ENCODE measurements around the gene TMEM200A.
"Not testable (repeated sequence)": the region's sequence is repeated elsewhere in the genome, so short reads cannot be mapped to it uniquely, and the experiment has no call there.

TMEM200A gene

DNA sequence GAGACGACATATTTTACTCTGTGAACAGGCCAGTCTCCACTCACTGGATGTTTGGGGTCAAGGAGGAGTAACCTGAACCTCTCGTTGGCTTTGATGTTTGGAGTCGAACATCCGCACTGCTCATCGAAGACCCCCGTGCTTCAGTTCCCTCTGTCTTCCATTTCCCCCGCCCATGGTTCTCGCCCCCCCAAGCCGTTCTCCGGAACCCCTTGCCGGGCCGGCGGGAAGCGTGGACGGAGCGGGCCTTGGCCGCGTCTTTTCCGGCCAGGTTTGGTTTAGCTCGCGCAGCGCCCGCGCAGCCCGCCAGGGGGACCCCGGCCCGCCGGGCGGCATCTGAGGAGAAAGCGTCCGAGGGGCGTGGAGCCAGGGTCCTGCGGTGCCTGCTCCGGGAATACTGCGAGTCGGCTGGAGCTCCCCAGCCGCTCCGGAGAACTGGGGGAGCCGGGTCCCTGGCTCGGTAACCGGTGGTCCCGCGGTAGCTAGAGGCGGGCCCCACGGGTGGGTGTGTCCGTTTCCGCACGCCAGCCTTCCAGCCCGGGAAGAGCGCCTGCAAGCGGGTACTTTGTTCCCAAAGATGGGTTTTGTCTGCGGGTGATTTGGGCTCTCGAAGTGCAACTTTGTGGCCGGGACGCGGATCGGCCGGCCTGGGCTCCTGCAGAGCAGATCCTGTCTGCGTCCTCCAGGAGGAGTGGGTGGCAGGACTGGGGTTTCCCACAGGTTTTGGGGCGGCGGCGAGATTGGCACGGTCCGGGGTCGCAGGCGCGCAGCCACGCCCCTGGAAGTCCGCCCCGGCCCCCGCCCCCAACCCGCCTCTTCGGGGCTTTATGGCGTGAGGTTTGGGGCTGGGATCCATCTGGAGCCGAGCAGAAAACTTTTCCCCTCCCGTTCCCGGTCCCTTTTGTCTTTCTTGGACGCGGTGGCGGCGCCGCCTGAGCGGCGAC, at the start of gene TMEM200A:
TMEM200A (plus strand) TSS at position 852 of the 941 bp plus-strand sequence. CDS start 74,406 bp downstream, outside the sequence.
- DNase-seq, result no peak

DNA sequence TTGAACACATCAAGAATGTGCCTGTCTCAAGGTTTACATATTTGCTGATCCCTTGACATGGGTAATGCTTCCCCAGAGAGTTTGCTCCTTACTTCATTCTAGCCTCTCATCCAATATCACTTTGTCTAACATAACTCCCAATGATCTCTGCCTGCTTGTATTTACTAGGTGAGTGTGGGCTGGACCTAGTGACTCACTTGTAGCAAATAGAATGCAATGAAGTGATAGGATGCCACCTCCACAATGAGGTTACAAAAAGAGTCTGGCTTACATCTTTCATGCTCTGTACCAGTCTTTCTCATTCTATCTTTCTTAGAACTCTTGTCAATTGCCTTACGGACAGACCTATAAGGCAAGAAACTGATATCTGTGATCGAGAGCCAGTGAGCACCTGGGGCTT, 44.9 kb upstream of the TMEM200A start:
- no peak for DNase-seq

DNA sequence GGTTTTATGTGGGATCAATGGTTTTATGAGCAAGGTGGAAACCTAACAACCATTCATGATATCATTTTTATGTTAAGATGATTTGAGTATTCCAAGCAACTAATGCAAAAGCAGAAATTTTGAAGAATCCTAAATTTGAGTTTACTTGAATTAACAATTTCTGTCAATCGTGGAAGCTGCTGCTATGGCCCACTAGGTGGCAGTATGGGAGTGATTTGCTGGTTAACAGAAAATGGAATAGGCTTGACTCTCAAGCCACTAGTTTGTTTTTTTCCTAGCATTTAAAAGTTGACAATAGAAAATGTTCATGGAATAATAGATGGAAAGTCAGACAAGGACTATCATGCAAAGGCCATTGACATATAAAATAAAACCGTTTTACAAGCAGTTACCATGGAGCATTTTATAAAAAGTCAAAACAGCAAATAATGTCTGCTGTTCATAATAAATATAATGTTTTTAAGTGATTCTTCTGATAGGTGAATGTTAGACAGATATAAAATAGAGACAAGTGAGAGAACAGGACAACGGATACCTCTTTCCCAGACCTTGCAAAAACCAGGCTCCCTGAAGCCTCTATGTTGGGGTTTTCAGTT, 43.0 kb upstream of the TMEM200A start:
- no peak for DNase-seq

DNA sequence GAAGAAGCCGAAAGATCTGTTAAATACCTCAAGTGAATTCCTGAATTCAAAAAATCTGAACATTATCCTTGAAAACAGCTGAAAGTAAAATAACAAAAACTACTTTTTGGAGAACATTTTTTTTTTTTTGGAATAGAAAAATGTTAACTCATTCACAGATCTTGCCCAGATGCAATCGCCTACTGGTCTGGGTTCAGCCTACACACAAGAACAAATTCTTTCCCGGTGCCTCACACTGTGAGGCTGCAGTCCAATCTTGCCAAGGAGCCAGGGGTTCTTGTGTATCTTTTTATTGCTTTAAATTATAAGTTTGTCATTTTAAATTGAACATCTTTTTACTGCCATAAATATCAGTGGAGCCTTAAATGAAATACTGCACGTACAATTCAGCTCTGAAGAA, 41.2 kb upstream of the TMEM200A start:
- no peak for DNase-seq

DNA sequence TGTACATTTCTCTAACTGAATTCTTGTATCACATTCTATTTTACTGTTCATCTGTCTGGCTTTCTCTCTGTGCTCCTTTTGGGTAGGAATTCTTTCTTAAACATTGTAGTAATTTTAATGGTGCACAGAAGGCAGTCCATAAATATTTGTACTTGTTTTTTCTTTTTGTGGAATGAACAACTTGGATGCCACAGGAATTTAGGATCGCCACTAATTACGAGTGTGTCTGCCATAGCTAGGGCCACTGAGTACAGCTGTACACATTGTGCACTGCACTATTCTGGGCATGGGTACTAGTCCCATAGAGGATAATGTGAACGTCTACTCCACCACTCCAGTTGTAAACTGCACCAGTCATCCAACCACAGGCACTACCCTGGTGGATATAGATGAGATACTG, 39.3 kb upstream of the TMEM200A start:
- DNase-seq, result no peak

DNA sequence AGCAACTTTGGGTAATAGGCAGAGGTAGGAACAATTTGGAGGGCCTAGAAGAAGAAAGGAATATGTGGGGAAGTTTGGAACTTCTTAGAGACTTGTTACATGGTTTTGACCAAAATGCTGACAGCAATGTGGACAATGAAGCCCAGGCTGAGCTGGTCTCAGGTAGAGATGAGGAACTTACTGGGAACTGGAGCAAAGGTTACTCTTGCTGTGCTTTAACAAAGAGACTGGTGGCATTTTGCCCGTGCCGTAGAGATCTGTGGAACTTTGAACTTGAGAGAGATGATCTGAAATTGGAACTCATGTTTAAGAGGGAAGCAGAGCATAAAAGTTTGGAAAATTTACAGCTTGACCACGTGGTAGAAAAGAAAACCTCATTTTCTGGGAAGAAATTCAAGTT, 28.3 kb upstream of the TMEM200A start:
- no peak for DNase-seq

DNA sequence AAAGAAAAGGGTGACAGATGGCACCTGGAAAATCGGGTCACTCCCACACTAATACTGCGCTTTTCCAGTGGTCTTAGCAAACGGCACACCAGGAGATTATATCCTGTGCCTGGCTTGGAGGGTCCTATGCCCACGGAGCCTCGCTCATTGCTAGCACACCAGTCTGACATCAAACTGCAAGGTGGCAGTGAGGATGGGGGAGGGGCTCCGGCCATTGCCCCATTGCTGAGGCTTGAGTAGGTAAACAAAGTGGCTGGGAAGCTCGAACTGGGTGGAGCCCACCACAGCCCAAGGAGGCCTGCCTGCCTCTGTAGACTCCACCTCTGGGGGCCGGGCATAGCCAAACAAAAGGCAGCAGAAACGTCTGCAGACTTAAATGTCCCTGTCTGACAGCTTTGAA, 19.5 kb upstream of the TMEM200A start:
- not testable (repeated sequence) for DNase-seq

DNA sequence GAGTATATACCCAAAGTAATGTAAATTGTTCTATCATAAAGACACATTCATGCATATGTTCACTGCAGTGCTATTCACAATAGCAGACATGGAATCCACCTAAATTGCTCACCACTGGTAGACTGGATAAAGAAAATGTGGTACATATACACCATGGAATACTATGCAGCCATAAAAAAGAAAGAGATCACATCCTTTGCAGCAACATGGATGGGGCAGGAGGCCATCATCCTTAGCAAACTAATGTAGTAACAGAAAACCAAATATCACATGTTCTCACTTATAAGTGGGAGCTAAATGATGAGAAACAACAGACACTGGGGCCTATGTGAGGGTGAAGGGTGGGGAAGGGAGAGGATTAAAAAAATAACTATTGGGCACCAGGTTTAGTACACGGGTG, 11.5 kb upstream of the TMEM200A start:
- no peak for DNase-seq

DNA sequence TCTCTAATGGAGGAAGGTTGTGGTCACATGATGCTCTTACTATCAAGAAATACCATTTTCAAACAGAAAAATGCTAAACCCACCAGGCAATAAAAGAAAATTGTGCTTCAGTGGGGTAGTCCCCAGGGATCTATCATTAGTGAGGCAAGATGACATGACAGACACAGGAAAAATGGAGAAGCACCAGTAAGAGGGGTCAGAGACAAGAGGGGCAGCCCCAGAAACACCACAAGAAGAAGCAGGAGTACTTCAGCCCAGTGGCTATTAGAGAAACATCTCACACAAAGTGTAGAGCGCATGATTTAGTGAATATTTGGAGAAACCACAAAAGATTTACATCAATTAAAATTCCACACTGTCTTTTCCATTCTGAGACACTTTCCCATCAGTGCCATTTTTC, 10.2 kb upstream of the TMEM200A start:
- DNase-seq, result no peak

DNA sequence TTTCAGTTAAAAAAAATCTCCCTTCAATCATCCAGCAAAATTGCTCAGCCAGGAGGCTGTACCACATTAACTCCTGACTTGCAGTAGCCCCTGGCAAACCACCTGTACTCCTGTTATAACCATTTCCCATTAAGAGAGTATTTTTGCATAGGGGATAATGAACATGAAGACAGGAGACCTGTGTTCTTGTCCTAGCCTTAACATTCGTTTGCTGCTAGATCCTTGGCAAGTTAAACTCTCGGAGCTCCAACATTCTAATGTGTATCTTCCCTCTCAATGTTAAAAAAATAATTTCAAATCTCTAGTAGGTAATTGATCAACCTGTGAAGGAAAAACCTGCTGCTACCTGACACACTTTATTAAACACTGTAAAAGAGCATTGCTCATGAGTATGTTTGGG, 8.4 kb upstream of the TMEM200A start:
- no peak for DNase-seq

DNA sequence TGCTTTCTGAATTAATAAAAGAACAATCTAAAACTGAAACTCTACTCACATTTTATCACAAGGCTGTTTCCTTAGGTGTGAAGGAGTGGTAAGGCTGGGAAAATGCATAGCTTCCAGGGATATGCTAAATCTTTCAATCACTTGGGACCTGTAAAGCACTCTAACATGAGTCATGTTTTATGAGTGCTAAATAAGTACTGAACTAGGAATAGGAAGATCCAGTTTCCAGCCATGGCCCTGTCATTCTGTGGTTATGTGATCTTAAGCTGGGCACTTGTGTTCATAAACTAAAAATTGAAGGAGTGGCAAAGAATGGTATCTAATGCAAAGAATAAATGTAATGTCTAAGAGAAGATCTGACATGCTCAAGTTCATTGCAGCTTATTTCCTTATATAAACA, 6.1 kb upstream of the TMEM200A start:
- DNase-seq, result no peak

DNA sequence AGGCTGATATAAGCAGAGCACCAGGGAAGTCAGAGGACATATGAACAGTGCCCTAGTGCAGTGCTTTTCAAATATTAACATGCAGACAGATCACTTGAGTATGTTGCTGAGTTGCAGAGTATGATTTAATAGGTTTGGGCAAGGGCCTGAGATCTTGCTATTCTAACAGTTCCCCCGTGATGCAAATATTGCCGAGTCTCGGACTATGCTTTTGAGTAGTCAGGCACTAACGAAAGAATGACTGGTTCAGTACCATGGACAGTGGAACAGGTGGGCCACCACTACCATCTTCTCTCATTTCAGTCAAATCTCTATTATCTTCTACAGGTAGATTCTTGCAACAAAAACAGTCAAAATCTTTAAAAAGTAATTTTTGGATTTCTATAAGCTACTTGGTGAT, 3.7 kb upstream of the TMEM200A start:
- no peak for DNase-seq

DNA sequence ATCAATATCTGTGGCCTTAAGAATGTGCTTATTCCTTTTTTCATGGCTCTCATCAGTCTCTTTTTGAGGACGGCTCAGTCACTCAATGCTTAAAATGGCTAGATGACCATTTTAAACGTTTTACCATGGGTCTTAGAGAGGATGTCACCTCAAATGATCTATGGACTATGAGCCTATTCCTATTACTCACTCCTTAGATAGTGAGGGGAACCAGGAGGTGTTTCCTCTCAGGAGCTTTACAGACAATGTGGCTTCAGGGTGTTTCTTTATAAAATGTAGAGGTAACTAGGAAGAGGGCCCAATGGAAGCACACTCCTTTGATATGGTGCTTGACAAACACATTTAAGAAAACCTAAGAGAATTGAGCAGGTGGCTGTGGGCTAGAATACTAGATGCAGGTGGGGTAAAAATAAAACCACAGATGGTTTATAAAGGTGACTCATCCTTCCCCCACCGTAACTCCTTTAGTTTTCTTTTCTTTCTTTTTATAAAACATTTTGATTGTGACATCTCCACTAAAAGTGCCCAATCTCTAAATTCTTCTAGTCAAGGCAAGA, 1.5 kb upstream of the TMEM200A start:
- no peak for DNase-seq

DNA sequence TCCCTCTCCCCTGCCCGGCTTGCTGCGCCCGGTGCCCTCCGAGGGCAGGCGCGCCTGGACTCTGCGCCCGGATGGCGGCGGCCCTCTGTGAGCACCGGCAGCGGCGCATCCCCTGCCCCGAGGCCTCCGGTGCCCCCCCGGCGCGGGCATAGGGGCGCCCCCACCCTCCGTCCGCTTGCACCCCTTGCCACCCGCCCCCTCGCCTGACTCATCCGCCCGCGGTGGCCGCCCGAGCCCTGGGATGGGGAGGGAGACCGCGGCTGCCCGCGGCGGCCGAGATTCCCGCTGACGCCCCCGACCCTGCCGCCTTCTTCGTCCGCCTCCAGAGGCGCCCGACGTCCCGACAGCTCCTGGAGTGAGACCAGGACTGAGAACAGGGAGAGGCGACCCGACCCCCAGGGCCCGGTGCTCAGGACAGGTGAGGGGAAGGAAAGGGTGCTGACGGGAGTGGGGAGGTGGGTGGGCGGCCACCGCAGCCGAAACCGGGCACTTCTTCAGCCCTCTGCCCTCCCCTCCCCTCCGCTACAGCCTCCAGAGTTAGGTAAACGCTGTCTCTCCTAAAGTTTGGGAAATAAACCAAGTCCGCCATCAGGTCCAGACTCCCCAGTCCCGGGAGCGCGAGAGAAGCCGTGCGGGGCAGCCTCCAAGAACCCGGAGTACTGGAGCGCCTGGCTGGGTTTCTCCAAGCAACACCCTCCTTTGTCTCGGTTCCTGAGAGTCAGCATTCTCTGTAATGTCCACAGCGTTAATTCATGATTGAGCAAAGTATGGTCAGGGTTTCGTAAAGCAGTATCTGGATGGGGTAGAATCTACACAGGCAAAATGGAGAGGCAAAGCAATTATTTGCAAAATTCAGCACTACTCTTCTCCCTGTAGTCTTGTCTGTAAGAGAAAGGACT, 539 bp downstream of the TMEM200A start:
- DNase-seq, result no peak

DNA sequence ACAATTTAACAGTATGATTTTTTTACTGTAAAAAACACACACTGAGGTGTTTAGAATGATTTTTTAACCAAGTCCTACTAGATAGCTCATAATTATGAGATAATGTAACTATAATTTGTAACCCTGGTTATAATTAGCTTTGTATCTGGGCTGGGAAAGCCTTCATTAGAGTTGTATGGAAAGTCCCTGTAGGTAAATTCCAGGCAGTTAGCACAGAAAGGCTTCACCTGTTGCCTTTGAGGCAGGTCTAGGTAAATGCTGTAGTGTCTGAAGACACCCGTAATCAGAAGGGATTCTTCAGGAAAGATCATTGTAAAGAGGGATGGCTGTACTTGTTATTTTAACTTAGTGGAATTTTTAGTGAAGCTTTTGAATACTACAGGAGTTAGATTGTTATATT, 1.9 kb downstream of the TMEM200A start:
- no peak for DNase-seq

DNA sequence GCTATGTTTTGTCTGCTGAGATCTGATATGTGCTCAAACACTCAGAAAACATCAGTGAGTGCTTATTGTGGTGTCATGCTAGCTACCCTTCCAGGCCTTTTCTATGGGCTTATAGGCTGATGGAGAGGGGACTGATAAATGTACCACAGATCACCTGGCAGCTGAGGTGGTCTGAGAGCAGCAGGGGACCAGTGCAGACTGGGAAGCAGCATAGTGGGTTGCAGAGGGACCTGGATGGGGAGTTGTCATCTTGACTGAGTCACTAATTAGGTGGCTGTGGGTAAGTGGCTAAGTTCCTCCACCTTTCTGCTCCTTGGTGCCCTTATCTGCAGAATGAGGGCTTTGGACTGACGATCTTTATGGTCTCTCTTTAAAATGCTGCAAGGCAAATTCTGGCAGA, 2.8 kb downstream of the TMEM200A start:
- DNase-seq, result no peak

DNA sequence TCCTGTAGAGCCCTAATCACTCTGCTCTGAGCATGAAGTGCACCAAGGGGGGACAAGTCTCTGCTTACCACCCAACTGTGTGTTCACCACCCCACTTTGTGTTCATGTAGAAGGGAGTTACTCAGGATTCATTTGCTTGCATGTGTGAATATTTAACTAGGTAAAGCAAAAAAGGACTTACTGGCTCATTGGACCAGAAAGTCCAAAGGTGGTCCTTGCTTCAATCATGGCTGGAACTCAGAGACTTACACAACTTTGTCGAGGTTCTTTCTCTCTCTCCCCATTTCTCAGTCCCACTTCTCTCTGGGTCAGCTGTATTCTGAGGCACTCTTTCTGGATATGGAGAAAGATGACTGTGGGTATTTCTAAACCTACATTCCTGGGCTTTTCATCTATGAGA, 4.0 kb downstream of the TMEM200A start:
- no peak for DNase-seq

DNA sequence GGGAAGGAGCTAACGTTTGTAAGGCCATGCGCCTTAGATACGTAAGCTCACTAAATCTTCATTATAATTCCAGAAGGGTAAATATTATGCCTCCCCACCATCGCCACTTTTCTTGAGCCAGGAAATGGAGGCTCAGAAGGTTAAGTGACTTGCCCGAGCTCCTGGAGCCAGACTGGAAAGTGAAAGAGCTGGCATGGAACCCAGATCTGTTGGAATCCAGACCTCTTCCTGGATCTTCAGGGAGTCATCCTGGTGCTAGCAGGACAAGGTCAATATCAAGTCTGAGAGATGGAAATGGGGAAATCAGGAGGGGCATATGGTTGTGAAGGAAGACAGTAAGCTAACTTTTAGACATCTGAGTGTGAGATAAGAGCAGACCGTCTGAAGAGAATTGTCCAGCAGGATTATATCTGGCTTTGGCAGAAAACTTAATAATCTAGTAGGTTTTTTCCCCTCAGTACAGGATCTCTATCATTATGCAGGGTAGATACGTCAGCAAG, 6.2 kb downstream of the TMEM200A start:
- DNase-seq, result no peak

DNA sequence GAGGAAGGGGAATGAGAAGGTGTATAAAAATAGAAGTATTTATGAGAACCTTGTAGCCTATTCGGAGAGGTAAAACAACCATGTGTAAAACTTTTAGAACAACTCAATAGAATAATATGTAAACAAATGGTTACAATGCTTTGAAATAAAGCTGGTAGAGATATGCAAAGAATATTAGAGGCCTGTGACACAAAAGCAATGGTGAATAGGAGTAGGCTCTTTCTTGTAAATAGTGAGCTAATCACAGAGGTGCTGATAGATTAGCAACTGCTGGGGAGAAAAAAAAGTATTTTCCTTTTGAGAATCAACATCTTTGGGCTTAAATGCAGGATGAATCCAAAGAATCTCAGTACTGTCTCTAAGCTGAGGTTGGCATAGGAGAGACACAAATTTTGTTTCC, 7.0 kb downstream of the TMEM200A start:
- DNase-seq, result no peak

DNA sequence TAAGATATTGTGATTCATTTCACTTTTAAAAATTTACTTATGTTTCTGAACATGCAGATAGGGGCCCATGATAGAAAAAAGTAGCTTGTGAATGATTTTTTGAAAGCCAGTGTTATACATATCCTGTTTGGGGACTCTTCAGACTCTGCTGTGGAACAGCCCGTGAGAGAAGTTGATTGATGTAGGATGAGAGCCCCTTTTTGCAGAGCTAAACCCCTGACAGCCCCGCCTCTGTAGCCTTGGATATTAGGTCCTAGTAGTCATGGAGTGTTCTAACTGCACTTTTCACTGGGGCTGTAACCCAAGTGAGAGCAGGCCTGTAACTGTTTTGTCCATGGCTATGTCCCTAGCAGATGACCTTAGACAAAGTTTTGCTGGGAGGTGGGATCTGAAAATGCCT, 8.2 kb downstream of the TMEM200A start:
- no peak for DNase-seq

DNA sequence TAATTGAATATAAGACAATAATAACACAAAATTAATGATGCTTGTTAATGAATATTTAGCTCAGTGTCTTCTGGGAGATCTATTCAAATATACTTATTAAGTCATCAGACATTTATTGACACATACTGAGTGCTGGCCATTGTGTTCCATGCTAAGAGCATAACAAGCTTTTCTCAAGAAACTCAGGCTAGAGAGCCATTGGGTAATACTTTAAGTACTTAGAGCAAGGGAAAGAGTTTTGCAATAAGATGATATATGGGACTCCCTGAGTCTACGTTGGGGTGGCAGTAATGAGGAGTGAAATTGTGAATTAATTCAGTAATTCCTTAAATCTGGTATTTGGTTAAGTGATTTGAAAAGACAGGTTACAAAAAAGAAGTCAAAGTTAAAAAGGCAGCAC, 11.1 kb downstream of the TMEM200A start:
- no peak for DNase-seq

DNA sequence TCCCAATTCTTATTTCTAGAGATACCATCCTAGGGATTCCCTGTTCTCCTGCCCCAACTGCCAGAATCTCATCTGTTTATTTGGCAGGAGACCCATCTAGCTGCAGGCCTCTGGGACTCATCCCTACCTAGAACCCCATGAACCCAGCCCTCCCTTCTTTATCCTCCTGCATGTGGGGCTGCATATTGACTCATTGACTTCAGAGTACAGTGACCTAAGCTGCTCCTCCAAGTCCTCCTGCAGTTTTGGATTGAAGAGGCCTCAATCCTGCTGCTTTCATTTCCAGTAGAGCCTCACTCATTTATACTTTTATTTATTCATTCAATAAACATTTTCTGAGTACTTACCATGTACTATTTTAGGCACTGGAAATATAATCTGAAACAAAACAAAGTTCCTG, 11.6 kb downstream of the TMEM200A start:
- DNase-seq, result no peak

DNA sequence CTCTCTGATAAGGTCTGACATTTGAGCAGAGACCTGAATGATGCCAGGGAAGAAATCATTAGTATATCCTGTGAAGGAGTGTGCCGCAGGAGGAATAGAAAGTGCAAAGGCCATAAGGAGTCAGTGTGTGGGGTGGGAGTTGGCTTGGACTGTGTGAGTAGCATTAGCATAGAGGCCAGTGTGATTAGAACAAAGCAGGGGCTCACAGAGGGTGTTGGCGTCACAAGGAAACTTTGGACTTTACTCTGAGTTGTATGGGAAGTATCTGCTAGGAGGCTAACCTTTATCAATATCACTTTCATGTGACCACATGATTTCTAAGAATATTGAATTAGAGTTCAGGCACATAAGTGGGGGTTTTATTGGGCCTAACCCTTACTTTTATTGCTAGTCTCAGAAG, 12.1 kb downstream of the TMEM200A start:
- no peak for DNase-seq

Measured in NCI-H2107 (cell line).